GM20431 (cell line): ENCODE measurements around the gene SASH1.

Source experiments
- in situ Hi-C: fragments of 300-500 bp; cut with MseI, MboI; formaldehyde crosslinking; loops from one replicate; pipeline ENCODE4 v1.15.0; 2020; ENCODE audit warnings: low sequenced_read_pairs; ENCODE audit not compliant: unreplicated experiment

The SASH1 gene

DNA sequence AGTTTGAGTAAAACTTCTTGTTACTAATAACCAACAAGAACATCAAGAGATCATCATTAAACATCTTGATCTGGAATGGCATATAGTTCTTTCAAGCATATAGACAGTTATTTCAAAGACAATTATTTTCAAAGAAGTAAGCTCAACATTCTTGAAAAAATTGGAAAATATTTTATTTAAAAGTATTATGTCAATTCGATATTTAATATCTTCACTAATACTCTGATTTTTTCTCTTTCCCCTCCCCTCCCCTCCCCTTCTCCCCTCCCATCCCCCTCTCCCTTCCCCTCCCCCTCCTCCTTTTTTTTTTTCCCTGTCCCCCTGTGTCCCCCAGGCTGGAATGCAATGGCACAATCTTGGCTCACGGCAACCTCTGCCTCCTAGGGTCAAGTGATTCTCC is 82.8 kb downstream of the SASH1 start:
- in situ Hi-C loops: no loop called here

GRCh38 chr6:148426317-148426977 is 83.8 kb downstream of the SASH1 start:
- in situ Hi-C loops: no loop called here

- in situ Hi-C loops: no loop called here
Observed at GRCh38 chr6:148427333-148427732, 84.7 kb downstream of the SASH1 start.

GRCh38 chr6:148429423-148429822 is 86.8 kb downstream of the SASH1 start:
- in situ Hi-C loops: no loop called here

DNA sequence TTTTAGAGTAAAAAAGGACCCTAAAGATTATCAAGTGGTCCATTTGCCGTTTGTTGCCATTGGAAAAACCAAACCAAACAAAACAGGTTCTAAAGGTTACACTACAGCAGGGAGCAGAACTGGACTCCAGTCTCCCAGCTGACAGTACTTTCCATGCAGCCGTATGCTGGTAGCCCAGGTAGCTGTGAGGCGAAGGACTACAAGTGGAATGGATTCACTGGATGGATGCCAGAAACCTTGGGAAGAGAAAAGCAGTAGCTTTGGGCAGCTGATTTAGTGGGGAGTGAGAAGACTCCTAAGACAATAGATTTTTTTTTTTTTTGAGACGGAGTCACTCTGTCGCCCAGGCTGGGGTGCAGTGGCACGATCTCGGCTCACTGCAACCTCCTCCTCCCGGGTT is 88.3 kb downstream of the SASH1 start:
- in situ Hi-C loops: no loop called here

DNA sequence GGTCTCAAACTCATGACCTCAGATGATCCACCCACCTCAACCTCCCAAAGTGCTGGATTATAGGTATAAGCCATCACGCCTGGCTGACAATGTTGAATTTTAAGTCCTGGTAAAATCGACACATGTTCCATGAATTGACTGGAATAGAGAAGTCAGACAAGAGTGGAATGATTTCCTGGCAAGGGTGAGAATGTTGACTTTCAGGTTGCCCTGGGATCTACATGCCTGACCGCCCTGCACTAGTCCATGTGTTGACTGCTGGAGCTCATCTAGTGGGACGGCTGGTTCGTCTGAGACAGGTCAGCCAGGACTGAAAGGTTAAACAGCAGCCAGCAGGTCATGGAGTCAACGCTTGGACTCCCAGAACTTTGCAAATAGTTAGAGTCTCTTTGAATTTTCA is 88.8 kb downstream of the SASH1 start:
- in situ Hi-C loops: no loop called here

- in situ Hi-C loops: no loop called here
Observed at GRCh38 chr6:148431840-148432239, 89.2 kb downstream of the SASH1 start.

DNA sequence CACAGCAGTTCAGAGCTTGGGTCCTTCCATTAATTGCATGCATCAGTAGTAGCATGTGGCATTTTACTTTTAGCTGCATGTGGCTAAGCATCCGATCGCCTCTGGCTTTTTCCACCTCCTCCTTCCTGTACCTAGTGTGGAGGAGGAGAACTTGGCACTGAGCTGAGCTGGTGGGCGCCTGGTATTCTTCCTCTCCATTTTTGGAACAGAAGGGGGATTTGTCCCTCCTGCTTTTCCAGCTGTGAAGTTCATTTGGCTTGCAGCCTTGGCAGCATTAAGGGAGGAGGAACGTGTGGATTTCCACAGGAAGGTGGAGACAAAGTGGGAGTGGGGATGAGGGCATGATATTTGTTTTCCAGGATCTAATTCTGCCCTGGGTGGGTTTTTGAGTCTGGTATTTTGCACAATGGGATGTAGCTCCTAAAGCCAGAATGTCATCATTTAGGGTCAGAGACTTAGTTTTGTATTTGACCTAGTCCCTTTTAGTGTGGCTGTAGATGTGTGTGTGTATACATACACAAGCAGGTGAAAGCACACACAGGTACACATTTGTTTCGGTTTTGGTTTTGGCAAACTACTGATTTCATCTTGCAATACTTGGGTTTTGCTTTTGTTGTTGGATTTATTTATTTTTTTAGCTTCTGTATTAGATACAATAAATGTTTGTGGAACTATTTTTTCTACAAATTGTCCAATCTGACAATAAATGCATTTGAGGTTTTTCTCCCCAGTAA is 90.0 kb downstream of the SASH1 start:
- in situ Hi-C loops: no loop called here

DNA sequence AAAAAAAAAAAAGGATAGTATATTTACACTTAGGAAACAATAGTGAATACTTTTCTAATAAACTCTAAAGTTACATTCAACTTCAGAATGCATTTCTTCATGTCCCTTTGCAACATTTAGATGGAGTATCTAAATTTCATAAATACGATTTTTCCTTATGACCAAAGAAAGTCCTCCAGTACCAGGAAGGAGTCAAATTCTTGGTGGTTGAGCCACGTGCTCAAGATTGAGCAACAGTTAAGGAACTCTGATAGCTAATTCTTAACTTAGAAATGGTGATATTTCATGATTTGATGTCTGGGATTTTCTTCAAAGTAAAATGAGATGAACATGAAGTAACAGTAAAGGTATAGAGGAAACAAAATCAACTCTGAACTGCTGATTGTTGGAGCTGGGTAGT is 92.7 kb downstream of the SASH1 start:
- in situ Hi-C loops: no loop called here

- in situ Hi-C loops: no loop called here
Observed at GRCh38 chr6:148436466-148436865, 93.8 kb downstream of the SASH1 start.

- in situ Hi-C loops: no loop called here
Observed at GRCh38 chr6:148438632-148439031, 96.0 kb downstream of the SASH1 start.

DNA sequence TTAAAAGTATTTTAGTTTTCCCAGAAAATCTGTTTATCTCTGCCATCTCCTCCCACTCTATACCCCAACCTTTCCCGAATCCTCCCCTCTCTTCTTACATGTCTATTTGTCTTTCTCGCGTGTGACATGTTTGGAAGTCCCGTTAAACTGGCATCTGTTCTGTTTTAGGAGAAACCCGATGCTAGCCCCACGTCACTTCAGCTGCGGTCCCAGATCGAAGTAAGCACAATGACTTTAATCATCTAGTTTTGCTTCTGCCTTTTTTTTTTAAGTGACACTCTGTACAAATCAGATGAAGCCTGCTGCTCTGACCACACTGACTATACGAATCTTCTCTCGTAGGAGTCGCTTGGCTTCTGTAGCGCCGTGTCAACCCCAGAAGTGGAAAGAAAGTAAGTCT is 97.4 kb downstream of the SASH1 start:
- in situ Hi-C loops: no loop called here

DNA sequence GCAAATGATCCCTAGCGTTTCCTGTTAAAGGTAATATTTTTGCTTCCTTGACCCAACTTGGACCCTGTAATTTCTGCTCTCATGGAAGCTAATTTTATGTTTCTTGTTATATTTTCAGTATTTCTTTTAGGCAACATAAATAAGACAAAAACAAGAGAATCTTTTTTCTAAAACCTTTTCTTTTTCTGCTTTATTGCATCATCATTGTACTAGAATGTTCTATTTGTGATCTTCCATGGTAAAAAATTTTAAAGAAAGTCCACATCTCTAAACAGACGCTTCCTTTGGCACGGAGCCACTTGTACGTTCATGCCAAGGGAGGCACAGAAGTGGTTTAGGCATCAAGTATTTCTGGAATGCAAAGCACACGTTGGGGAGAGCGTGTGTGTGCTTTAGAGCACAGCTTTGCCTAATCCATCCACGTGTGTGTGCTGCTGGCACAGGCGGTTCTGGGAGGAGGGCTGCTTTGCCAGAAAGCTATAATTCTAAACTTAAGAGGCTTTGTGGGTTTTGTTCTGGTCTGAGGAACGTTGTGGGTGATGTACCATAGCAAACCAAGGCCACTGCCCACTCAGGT is 98.3 kb downstream of the SASH1 start:
- in situ Hi-C loops: no loop called here

DNA sequence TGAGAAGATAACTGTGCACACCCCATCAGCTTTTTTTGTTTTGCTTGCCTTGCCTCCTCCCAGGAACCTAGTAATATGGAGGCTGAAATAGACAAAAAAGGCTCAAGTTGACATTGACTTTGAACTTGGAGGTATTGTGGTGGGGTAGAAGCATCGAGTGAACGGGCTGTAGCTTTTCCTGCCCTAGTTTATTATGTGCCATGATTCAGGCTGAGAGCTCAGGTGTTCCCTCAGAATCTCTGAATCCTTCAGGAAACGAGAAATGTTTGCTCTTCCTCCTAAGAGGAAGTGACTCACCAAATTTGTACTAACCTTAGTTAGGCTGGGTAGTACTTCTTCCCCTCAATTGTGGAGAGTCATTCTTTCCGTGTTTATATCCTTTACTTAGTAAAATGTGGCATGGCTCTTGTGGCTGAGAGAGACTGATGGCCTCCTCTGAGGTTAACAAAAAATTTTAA is 98.8 kb downstream of the SASH1 start:
- in situ Hi-C loops: no loop called here

DNA sequence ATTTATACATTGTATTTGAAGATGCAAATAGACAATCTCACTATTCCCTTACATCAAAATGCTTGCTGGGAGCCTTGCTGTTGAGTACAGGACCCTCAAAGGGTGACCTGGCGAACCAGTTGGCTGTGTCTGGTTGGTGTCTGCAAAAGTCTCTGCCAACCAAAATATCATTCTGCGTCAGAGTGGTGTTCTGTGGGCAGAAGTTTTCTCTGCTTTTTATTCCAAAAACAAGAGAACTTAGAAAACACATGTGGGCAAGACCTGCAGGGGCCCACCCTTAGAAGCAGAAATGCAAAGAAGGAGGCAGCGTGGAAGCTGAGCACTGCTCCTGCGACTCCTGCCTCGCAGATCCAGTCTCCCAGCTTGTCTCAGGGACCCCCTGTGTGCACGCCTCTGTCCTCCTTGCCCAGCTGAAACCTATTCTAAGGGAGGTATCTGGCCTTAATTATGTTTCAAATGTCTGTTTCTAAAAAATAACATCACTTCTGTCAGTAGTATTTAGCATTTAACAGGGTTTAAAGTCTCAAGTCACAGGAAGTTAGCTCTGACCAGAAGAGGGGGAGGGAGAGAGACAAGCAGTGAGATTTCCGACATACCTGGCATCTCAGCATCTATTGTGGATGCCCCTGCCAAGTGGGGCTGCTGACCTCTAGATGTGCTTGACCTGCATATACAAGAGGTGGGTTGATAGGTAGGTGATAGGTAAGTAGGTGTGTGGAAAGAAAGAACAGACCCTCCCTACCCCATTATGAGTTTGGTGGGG is 101.3 kb downstream of the SASH1 start:
- in situ Hi-C loops: no loop called here

DNA sequence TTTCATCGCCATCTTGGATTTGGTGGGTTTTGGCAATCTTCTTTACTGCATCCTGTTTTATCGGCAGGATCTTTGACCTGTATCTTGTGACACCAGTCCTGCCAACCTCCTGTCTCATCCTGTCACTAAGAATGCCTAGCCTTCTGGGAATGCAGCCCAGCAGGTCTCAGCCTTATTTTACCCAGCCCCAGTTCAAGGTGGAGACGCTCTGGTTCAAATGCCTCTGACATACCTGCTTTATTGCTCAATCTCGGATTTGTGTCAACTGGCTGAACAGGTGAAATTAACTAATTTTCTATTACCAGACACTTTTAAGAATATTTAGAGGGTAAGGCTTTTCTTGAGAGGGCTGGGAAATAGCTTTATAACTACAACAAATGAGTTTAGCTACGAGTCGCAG is 102.5 kb downstream of the SASH1 start:
- in situ Hi-C loops: no loop called here

DNA sequence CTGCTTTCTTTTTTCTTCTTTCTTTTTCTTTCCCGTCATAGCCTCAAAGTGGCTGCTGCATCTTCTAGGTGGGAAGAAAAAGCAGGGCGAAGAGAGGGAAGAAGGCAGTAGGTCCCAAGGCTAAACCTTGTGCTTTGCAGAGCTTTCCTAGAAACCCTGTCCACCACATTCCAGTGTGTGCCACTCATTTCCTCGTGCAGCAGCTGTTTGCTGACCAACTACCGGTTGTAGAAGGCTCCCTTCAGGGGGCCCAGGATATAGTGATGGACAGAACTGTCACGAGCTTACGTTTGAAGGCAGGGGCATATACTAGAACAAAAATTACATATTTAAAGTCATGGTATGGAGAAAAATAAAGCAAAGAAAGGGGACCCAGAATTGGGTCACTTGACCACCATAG is 103.0 kb downstream of the SASH1 start:
- in situ Hi-C loops: no loop called here

DNA sequence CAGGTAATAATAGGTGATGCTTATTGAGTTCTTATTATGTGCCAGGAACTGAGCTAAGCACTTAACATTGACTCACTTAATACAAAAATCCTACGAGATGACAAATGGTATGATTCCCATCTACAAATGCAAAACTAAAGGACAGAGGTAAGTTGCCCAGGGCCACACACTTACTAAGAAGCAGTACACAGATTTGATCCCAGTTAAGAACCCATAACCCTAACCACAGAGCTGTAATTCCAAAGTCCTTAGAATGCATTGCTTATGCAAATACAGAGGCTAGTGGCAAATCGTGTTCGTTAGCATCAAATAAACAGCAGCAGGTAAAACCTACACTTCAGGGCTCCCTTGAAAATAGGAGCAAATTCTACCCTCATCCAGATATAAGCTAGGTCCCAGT is 104.0 kb downstream of the SASH1 start:
- in situ Hi-C loops: no loop called here

DNA sequence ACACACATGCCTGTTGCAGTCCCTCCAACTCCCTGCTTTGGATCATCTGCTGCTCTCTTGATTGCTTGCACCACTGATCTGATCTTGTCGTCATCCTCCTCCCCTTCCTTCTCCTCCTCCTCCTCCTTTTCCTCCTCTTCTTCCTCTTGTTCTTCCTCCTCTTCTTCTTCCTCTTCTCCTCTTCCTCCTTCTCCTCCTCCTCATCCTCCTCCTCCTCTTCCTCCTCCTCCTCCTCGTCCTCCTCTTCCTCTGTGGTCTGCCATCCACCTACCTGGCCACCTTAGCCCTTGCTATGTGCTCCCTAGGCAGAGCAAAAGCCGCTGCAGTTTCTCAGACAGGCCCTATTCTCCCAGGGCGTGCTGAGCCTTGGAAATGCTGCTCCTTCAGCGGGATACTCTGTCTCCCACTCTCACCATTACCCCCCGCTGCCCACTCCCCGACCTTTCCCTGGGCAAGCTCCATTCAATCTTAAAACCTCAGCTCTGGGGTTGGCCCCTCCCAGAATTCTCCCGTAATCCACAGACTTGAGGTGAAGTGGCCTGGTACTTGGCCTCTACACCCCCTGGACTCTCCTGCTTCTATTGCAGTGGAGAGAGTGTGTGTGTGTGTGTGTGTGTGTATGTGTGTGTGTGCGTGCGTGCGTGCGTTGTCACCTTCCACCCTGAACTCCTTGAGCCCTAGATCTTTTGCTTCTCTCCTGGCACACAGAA is 105.0 kb downstream of the SASH1 start:
- in situ Hi-C loops: no loop called here

DNA sequence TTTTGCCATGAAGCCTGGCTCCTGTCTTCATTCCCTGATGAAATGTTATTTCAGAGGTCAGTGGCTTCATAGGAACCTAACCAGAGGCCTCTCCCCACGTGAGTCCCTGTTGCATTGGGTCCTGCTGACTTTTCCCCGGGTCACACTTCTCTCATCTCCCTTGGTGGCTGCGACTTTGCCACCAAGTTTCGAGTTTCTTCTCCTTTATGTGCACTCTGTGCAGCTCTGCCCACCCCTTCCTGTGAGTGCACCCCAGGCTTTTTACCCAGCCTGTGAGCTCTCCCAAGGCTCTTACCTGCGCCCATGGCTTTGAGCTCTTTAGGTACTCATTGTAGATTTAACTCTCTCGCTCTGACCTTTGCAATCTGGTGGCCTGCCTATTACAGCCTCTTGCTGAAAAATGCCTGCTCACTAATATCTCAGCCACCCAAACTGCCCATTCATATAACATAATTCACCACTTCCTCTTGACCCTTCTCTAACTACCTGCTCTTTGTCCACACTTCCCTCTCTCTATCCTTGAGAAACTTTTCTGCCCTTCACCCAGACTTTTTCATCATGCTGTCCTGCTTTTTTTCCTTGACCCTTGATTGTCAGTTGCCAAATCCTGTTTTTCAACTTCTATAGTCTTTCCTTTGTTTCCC is 105.9 kb downstream of the SASH1 start:
- in situ Hi-C loops: no loop called here
